ENCODE data around the gene GNPTG. TPM values are rescaled to one million over a fixed set of nuclear protein-coding genes. Genes with fewer than 3 reads are reported as not detected.

Gene GNPTG
- total RNA-seq, 1 donor from 2014 or later: 11.8 TPM

GRCh38 chr16:1330931-1331711, 20.6 kb upstream of the GNPTG start:
- H3K79me2 ChIP-seq (ENCODE audit: low read depth): no peaks in the 10 kb centered on the region
- no peaks in the 10 kb centered on the region for H3K9me3 ChIP-seq (ENCODE audit: low read depth)
- no peak overlapping the region for H3K9ac ChIP-seq
- H3K36me3 ChIP-seq: no peaks in the 10 kb centered on the region
- H3K4me2 ChIP-seq: peak overlapping the region; percentile 73
- no peak overlapping the region for H2AFZ ChIP-seq (replicated peaks)
- Mint-ChIP-seq H3K4me3 (peak overlapping the region; percentile 72), H3K27ac (no peak overlapping the region), H3K4me1 (peaks cover 27% of the 10 kb centered on the region), H3K27me3 (ENCODE audit: insufficient read depth, low read depth) (peaks cover 24% of the 10 kb centered on the region), H3K9me3 (no peaks in the 10 kb centered on the region), H3K36me3 (peaks cover 3% of the 10 kb centered on the region)
- DNase-seq (ENCODE audit: low spot score): no peak
- TF ChIP-seq CTCF (IDR thresholded peaks at IDR 0.05) (no peak), EZH2phosphoT487 (IDR thresholded peaks at IDR 0.05) (no peak)
- no peak overlapping the region for H3K27ac ChIP-seq
- H3K27me3 ChIP-seq: peaks cover 63% of the 10 kb centered on the region
- peak overlapping the region; percentile 35 for H3K4me3 ChIP-seq
- H4K20me1 ChIP-seq (ENCODE audit: low read depth): peaks cover 48% of the 10 kb centered on the region
- H3F3A ChIP-seq (ENCODE audit: low read depth): peaks cover 37% of the 10 kb centered on the region
- H3K4me1 ChIP-seq: peaks cover 16% of the 10 kb centered on the region

GRCh38 chr16:1331712-1332617, 19.8 kb upstream of the GNPTG start:
- Histone ChIP-seq H3K27ac (no peak overlapping the region), H2AFZ (replicated peaks) (no peak overlapping the region), H3K36me3 (no peaks in the 10 kb centered on the region), H3K9me3 (ENCODE audit: low read depth) (no peaks in the 10 kb centered on the region), H3K4me2 (peak overlapping the region; percentile 73), H3K4me1 (peaks cover 16% of the 10 kb centered on the region), H3K27me3 (peaks cover 71% of the 10 kb centered on the region), H3F3A (ENCODE audit: low read depth) (peaks cover 30% of the 10 kb centered on the region), H3K79me2 (ENCODE audit: low read depth) (no peaks in the 10 kb centered on the region), H4K20me1 (ENCODE audit: low read depth) (peaks cover 48% of the 10 kb centered on the region), H3K4me3 (peak overlapping the region; percentile 35), H3K9ac (no peak overlapping the region)
- Mint-ChIP-seq H3K27me3 (ENCODE audit: insufficient read depth, low read depth) (peaks cover 22% of the 10 kb centered on the region), H3K36me3 (no peaks in the 10 kb centered on the region), H3K4me1 (peaks cover 31% of the 10 kb centered on the region), H3K4me3 (peak overlapping the region; percentile 84), H3K27ac (no peak overlapping the region), H3K9me3 (no peaks in the 10 kb centered on the region)
- peak; percentile 85 for DNase-seq (ENCODE audit: low spot score)
- TF ChIP-seq CTCF (IDR thresholded peaks at IDR 0.05): no peak
- TF ChIP-seq EZH2phosphoT487 (IDR thresholded peaks at IDR 0.05): no peak
- TF ChIP-seq EZH2 (IDR thresholded peaks at IDR 0.05): peak; percentile 34

DNA sequence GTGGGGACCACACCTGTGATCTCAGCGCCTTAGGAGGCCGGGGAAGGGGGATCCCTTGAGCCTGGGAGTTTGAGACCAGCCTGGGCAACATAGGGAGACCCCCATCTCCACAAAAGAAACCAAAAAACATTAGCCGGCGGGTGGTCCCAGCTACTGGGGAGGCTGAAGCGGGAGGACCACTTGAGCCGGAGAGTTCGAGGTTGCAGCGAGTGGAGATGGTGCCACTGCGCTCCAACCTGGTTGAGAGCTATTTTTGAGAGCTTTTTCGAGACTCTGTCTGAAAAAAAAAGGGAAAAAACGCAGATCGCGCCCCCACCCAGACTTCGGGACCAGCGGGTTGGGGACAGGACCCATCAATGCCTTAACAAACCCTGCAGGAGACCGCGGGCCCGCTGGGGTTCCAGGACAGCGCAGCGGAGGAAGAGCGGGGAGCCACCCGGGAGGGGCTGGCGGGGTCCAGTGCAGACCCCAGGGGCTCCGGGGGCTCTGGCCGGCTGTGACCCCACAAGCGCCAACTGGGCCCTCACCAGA, 19.0 kb upstream of the GNPTG start:
- Histone ChIP-seq H3K27ac (no peak overlapping the region), H3K9me3 (ENCODE audit: low read depth) (no peaks in the 10 kb centered on the region), H3K79me2 (ENCODE audit: low read depth) (no peaks in the 10 kb centered on the region), H3K4me1 (peaks cover 16% of the 10 kb centered on the region), H3K27me3 (peaks cover 78% of the 10 kb centered on the region), H3F3A (ENCODE audit: low read depth) (peaks cover 23% of the 10 kb centered on the region), H3K4me2 (peak overlapping the region; percentile 77), H3K9ac (no peak overlapping the region), H2AFZ (replicated peaks) (no peak overlapping the region), H4K20me1 (ENCODE audit: low read depth) (peaks cover 48% of the 10 kb centered on the region), H3K36me3 (no peaks in the 10 kb centered on the region), H3K4me3 (no peak overlapping the region)
- Mint-ChIP-seq H3K4me1 (peaks cover 36% of the 10 kb centered on the region), H3K27me3 (ENCODE audit: insufficient read depth, low read depth) (peaks cover 20% of the 10 kb centered on the region), H3K36me3 (no peaks in the 10 kb centered on the region), H3K4me3 (peak overlapping the region; percentile 84), H3K27ac (no peak overlapping the region), H3K9me3 (no peaks in the 10 kb centered on the region)
- TF ChIP-seq CTCF (IDR thresholded peaks at IDR 0.05): no peak
- peak; percentile 95 for TF ChIP-seq EZH2phosphoT487 (IDR thresholded peaks at IDR 0.05)
- peak; percentile 83 for TF ChIP-seq EZH2 (IDR thresholded peaks at IDR 0.05)
- no peak for DNase-seq (ENCODE audit: low spot score)
